GM18858 (cell line): ENCODE data around the gene BCL11B.

Source experiments
- ATAC-seq: cut with Tn5 transposase; IDR thresholded peaks from one replicate; pipeline ENCODE4 v1.9.1; 2021; ENCODE audit not compliant: unreplicated experiment

BCL11B gene

GRCh38 chr14:99256483-99256874, 15.5 kb downstream of the BCL11B start:
- ATAC-seq: no peak

GRCh38 chr14:99255621-99256482, 16.1 kb downstream of the BCL11B start:
- ATAC-seq: no peak

- no peak for ATAC-seq
Measured at GRCh38 chr14:99254328-99255009, 17.5 kb downstream of the BCL11B start.

GRCh38 chr14:99253890-99254289, 18.1 kb downstream of the BCL11B start:
- ATAC-seq: no peak

- no peak for ATAC-seq
Measured at GRCh38 chr14:99252940-99253868, 18.8 kb downstream of the BCL11B start.

- ATAC-seq: no peak
Measured at GRCh38 chr14:99252443-99252939, 19.5 kb downstream of the BCL11B start.

- no peak for ATAC-seq
Measured at GRCh38 chr14:99251721-99252120, 20.3 kb downstream of the BCL11B start.

- no peak for ATAC-seq
Measured at GRCh38 chr14:99250636-99251208, 21.3 kb downstream of the BCL11B start.

- ATAC-seq: no peak
Measured at GRCh38 chr14:99249389-99249788, 22.6 kb downstream of the BCL11B start.

GRCh38 chr14:99248761-99249171, 23.2 kb downstream of the BCL11B start:
- ATAC-seq: no peak

GRCh38 chr14:99247772-99248171, 24.2 kb downstream of the BCL11B start:
- ATAC-seq: no peak

- ATAC-seq: no peak
Measured at GRCh38 chr14:99247101-99247729, 24.8 kb downstream of the BCL11B start.

GRCh38 chr14:99246536-99247097, 25.4 kb downstream of the BCL11B start:
- no peak for ATAC-seq

GRCh38 chr14:99245564-99246511, 26.2 kb downstream of the BCL11B start:
- no peak for ATAC-seq

- ATAC-seq: no peak
Measured at GRCh38 chr14:99244941-99245563, 26.9 kb downstream of the BCL11B start.

GRCh38 chr14:99244367-99244901, 27.6 kb downstream of the BCL11B start:
- ATAC-seq: no peak

GRCh38 chr14:99242816-99243721, 28.9 kb downstream of the BCL11B start:
- no peak for ATAC-seq
